Measurements from ENCODE around the gene PCNX2.
"Not testable (repeated sequence)": the region's sequence is repeated elsewhere in the genome, so short reads cannot be mapped to it uniquely, and the experiment has no call there.

Gene PCNX2

GRCh38 chr1:233112186-233113008 lies 183.1 kb downstream of the PCNX2 start:
- DNase-seq: no peak

GRCh38 chr1:233111731-233112130 lies 183.8 kb downstream of the PCNX2 start:
- DNase-seq: no peak

DNA sequence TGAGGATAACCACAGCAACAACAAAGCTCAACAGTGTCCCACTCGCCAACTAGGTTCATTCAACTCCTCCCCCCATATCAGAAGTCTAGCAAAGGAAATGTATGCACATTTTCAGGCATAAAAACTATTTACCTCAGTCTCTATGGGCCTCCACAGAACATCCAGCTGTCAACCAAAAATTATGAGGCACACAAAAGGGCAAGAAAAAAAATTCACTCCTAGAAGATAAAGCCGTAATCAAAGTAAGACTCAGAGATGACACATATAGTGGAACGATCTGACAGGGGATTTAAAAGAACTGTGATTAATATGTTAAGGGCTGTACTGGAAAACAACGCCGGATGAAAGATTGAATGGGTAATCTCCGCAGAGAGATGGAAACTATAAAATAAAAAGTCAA lies 186.4 kb downstream of the PCNX2 start:
- DNase-seq: no peak

GRCh38 chr1:233107716-233108130 lies 187.8 kb downstream of the PCNX2 start:
- not testable (repeated sequence) for DNase-seq

GRCh38 chr1:233107130-233107660 lies 188.3 kb downstream of the PCNX2 start:
- DNase-seq: no peak

DNA sequence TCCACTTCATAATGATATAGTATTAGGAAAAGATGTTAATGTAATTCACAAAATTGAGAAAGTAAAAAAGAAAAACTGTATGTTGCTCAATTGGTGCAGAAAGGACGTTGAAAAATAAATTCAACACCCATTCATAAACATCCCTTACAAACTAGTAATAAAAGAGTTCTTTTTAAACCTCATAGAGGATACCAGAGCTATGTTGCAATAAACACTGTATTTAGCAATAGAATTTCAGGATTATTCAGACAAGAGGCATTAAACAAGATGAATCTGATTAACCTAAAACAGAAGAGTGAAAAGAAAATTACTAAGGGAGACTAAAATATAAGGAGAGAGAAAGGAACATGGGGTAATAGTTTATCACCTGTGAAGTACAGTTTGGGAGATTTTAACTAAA lies 190.3 kb downstream of the PCNX2 start:
- no peak for DNase-seq

DNA sequence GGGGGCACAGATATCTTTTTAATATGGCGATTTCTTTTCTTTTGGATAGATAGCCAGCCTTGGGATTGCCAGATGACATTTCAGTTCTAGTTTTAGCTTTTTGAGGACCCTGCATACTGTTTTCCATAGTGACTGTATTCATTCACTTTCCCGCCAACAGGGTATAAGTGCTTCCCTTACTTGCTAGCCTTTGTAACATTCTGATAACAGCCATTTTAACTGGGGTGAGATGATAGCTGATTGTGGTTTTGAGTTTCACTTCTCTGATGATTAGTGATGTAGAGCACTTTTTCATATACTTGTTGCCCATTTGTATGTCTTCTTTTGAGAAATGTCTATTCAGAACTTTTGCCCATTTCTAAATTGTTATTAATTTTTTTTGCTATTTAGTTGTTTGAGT lies 193.2 kb downstream of the PCNX2 start:
- no peak for DNase-seq

- DNase-seq: no peak
Observed at GRCh38 chr1:233097959-233098580, 197.5 kb downstream of the PCNX2 start.

- no peak for DNase-seq
Observed at GRCh38 chr1:233097546-233097945, 198.0 kb downstream of the PCNX2 start.

DNA sequence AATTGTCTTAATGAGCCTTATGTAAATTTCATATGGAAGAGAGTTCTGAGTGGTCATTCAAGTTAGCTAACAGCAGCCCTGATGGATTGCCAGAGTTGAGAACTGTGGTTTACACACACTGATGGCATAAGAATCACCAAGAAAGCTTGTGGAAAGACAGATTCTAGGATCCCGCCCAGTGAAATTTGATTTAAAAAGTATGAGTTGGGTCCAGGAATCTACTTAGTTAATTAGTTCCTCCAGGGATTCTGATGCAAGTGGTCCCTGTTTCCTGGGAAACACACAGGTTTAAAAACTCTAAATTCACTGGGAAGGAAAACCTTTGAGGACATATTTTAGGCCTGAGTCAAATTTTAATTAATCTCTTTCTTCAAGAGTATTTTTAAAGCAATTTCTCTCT lies 200.8 kb downstream of the PCNX2 start:
- DNase-seq: peak in 1 of 51 donors; percentile 28

DNA sequence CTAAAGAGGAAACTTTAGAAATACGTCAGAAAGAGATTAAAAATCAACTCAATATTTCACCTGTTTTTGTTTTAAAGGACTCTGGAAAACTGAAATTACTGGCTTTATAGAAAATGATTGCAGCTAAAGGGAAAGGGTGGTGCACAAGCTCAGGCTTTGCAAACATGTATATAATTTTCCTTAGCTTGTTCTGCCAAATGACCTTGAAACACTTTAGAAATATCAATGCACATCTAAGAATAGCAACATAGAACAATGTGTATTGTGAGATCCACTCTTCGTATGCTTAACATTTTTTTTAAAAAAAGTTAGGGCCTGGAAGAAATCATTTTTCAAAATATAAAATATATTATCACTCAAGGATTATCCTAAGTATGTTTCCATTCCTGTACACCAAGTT lies 201.3 kb downstream of the PCNX2 start:
- DNase-seq: no peak

- no peak for DNase-seq
Observed at GRCh38 chr1:233090746-233091494, 204.6 kb downstream of the PCNX2 start.

DNA sequence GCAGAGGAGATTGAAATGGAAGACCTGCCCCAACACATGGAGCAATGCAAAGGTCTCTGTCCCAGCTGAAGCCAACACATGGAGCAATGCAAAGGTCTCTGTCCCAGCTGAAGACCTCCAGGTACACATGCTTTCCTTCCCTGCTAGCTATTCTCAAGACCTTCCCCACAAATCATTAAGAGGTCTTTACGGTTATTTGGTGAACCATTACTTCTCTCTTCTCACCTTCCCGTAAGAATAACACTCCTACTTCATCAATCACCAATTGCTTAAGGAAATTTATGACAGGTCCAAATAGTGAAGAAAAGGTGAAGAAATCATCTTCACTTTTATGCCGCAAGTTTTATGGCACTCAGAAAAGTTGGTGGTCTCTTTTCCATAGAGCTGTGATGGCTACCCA lies 206.3 kb downstream of the PCNX2 start:
- no peak for DNase-seq

DNA sequence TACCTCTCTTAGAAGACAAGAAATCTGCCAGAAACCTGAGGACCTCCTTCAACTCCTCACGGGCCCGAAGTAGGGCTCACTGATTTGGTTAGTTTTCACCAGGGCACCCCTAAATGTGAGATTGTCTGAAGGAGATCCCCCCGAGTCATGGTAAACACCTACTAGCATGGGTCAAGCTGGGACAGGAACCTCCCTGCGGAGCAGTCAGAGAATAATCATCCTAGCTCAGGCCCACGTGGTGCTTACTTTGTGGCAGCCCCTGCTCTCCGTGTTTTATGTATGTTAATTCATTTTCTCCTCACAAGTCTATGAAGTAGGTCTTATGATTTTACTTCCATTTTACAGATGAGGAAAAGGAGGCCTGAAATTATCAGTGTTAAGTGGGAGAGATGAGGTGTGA lies 206.9 kb downstream of the PCNX2 start:
- no peak for DNase-seq

- DNase-seq: peak in 8 of 51 donors; percentile 2 to 45 (median 10)
Observed at GRCh38 chr1:233086961-233087881, 208.3 kb downstream of the PCNX2 start.

DNA sequence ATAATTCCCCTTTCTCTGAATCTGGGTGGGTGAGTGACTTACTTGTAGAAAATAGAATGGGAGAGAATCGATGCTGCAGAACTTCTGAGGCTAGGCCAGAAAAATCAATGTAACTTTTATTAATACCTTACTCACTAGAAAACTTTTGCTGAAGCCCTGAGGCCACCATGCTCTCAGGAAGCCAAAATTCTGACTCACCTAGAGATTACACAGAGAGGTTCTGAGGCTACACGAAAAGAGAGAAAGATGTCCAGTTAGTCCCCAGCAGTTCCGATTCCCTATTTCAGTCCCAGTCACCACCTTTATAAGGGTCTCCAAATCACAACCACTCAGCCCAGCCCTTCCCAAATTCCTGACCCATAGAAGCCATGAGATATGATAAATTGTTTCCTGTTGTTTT lies 210.0 kb downstream of the PCNX2 start:
- no peak for DNase-seq

DNA sequence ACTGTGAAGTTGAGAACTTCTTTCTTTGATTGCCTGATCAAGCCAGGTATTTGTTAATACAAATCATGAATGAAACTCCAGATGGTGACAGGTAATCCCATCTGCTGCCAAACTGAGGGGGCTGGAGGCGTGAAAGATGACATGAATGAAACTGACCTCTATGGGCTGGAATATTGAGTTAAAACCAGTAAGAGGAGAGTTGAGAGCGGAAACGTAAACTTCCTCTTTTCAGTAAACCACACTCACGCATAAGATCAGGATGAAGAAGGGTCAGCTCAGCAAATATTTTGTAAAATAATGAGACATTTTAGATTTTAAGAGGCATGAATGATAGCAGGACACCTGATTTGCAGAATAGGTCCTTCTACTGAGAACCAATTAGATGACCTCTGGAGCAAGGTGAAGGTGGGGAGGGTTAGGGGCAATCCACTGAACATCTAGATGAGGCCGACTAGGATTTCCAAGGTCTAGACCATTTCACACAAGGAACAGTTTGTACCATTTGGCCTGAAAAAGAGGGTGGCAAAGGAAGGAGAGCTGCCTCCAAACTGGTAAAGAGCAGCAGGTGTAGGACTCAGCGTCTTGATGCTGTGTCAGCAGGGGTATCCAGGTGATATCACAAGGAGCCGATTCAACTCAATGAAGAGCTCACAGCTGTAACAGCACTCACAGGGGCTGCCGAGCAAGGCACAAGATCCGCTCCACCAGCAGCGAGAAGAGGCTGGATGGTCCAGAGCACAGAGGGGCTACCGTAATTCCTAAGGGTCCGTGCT lies 212.6 kb downstream of the PCNX2 start:
- no peak for DNase-seq

DNA sequence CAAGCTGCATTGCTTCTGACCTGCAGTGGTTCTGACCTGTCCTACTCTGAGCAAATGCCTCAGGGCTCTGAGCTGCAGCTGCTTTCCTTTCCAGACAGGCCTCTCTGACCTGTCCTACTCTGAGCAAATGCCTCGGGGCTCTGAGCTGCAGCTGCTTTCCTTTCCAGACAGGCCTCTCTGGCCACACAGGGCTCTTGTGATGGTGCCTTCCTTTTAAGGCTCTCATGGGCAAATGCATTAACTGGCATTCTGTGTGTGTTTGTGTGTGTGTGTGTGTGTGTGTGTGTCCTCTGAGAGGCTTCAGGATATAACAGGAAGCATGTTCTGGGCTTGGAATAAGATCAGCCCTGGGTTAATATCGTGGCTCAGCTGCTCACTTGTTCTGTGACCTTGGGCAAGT lies 213.8 kb downstream of the PCNX2 start:
- DNase-seq: no peak

- DNase-seq: not testable (repeated sequence)
Observed at GRCh38 chr1:233080827-233081226, 214.7 kb downstream of the PCNX2 start.

DNA sequence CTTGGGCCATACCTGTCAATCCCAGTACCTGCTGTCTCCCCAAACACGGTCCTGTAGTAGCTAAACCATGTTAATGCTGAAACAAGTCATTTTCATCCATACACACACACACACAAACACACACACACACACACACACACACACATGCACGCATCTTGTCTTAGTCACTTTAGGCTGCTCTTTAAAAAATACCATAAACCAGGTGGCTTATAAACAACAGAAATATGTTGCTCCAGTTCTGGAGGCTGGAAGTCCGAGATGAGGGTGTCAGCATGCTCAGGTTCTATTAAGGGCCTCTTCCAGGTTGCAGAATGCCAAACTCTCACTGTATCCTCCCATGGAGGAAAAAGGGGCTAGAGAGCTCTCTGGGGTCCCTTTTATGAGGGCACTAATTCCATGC lies 215.2 kb downstream of the PCNX2 start:
- no peak for DNase-seq

Data from hypothalamus (tissue), 51 donors.